RPMI8226 (cell line): ENCODE results near the gene ZMYM2.

Experiments used
- DNase-seq: peaks from one replicate; pipeline ENCODE4 v3.0.0-alpha.2; 2015

Gene ZMYM2

DNA sequence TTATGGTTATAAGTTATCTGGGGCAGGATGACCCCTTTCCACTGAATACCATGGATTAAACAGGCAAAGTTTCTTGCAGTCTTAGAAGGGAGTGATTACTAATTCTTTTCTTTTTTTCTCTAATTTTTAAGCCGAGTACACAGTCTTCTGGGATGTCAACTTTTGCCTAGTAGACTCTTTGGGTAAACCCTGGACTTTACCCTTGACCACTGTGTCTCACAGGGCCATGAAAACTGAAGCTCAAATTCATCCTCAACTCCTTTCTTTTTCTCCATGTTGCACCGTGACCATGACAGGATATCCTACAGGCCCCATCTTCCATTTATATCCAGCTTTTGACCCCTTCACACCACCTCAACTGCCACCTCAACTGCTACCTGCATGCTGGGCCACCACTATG is 150.5 kb downstream of the ZMYM2 start:
- DNase-seq = no peak

- DNase-seq = no peak
Observed at GRCh38 chr13:20114066-20114610, 155.6 kb downstream of the ZMYM2 start.

DNA sequence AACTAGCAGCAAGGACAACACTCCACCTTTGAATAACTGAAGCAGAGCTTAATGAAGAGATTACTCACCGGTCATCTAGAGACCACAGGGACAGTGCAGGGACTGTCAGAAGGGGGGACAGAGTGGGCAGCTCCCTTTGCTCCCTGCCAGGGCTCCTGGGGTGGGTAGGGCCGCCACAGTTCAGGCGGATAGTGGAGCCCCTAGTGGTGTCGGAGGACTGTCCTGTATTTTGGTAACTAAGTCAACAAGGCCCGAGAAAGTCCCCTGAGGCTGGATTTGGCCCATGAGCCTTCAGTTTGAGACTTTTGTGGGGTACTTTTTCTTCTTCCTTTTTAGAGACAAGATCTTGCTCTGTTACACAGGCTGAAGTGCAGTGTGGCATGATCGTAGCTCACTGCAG is 157.7 kb downstream of the ZMYM2 start:
- no peak for DNase-seq

- DNase-seq = no peak
Observed at GRCh38 chr13:20118268-20119140, 160.0 kb downstream of the ZMYM2 start.

DNA sequence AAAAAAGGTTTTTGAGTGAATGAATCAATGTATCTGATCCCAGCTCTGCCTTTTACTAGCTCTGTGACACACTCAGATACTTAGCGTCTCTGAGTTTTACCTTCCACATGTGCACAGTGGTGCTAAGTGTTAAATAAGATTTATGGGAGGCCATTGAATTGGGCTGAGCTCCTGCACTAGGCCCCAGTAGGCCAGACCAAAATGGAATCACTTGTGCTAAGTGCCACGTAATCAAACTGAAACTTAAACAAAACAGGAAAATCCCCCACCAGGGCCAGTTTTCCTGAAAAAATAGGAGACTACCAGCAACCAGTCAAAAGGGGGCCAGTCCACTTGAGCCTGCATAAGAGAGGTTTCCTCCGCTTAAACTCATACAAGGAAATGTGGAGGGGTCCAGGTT is 161.4 kb downstream of the ZMYM2 start:
- DNase-seq = no peak

DNA sequence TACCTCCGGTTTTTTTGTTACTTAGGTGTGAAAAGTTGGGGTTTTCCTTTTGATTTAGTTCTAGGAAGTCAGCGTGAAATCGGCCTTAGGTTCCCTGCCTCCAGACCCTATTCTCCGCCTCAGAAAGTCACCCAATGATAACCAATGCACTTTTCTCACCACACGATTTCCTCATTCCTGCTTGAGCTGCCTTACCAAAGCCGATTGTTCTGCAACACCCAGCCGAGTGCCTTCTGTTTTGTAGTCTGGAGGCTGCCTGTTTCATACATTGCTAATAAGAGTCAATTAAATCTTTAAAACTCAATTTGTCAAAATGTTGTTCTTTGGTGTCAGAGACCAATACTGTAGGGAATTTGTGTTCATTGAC is 162.6 kb downstream of the ZMYM2 start:
- no peak for DNase-seq

- no peak for DNase-seq
Observed at GRCh38 chr13:20124303-20124702, 165.8 kb downstream of the ZMYM2 start.

DNA sequence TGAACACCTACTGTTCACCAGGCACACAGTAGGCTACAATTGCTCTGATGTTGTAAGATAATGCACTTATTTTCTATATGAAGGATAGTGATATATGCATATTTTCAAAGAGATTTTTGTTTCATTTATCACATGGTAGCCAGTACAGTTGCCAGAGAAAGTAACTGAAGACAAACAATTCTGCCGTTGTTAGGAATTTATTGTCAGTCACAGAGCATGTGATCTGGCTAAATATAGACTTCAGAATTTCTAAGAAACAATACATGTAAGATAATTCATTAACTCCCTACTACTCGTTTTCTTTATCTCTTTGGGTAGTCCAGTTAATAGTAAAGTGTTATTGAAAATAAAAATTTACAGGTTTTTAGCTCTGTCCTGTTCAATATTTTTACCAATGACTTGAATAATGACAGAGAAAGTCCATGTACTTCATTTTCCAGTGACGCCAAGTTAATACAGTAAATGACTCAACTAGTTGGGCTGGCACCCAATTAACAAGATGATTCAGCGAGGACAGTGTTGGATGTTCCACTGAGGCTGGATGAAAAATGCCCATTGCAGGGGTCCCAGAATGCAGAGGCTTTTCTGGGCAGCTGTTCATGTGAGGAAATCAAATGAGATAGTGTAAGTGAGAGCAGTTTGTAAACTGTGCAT is 166.7 kb downstream of the ZMYM2 start:
- no peak for DNase-seq

DNA sequence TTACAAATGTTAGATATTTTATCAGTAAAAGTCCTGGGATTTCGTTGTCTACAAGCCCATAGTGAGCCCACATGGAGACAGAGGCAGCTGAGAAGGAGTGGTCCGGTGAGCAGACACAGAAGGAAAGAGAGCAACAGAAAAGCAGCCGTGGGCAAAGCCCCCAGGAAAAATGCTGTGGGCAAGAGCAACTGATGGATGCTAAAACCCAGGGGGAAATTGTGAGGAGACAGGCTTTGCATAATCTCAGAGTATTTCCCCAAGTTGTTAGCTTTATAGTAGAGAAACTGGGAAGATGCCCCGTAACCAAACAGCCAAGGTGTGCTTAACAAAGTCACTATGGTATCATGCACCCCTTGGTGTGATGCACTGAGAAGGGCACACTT is 167.2 kb downstream of the ZMYM2 start:
- DNase-seq = no peak

DNA sequence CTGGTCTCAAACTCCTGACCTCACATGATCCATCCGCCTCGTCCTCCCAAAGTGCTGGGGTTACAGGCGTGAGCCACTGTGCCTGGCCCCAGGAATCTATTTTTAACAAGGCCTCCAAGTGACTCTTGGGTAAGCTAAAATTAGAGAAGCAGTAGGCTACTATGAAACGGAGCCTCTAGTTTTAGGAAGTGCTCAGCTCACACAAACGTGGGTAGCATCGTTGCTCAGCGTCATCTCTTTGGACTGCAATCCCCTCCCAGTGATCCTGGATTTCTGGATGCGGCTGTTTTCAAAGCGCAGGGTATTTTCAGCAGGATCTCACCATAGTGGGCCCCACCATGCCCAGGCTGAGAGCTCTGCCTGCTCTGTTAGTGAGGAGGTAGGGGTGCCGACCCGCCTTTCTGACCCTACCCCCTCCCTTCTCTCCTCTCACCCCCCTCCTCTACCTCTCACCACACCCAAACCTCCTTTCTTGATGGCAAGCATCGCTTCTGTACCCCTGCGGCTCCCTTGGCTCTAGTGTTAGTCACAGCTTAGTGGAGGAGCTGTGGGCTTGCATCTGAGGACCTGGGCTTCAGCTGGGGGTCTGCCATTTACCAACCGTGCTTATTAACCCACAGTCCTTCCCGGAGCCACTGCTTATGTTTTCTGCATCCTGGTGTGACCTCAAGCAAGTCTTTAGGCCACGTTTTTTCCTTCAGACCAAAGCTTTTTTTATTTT is 168.2 kb downstream of the ZMYM2 start:
- DNase-seq = no peak

GRCh38 chr13:20127262-20127561 is 168.7 kb downstream of the ZMYM2 start:
- DNase-seq = no peak

GRCh38 chr13:20127562-20128458 is 169.3 kb downstream of the ZMYM2 start:
- peak; percentile 32 for DNase-seq

DNA sequence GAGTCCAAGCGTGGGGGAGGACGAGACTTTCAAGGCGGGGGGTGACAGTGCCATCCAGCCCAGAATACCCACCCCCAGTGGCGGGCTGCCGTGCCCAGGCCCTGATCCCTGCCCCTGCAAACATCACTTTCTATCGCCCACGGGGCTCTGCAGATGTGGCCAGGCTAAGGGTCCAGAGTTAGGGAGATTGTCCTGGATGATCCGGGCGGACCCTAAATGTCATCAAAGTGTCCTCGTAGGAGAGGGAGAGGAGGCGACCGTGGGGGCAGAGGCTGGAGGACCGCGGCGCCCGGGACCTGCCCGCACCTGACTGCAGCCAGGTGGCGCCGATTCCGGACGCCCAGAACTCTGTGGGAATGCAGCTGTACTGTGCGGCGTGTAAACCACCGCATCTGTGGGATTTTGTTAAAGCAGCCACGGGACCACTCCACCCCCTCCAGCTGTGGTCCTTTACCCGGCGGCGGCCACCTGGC is 170.0 kb downstream of the ZMYM2 start:
- DNase-seq = no peak

- DNase-seq = no peak
Observed at GRCh38 chr13:20129076-20129475, 170.5 kb downstream of the ZMYM2 start.

GRCh38 chr13:20130012-20130411 is 171.5 kb downstream of the ZMYM2 start:
- DNase-seq = no peak

GRCh38 chr13:20130652-20131051 is 172.1 kb downstream of the ZMYM2 start:
- DNase-seq = no peak

DNA sequence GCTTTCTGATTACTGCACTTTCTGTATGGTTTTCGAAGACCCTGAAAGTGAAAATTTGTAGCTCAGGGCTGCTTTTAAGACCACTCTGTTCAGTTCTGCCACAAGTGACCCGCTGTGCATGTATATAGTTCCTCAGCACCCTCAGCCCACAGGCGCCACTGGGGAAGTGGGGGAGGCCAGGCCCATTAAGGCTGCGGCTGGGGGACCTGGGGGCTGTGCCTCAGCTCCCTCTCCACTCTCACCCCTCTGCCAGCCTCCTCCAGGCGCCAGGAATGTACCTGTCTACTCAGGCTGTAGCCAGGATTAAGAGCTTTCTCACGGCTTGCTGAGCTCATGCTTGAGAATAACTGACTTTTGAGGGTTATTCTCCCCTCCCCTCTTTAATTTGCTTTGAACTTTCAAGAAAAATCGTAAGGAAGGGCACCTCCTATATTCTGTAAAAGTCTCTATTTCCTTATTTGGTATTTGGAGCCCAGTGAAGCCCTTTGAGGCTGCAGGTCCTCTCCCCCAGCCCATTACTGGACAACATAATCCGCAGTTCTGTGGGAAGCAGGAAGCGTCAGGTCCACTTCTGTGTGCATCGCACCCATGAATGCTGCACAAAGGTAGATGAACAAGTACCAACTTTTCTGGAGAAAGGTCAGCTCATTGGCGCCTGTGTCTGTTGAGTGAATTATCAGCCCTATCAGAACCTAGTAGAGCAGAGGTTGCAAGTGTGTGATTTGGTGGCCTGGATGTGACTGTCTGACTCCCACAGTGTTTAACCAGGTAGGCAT is 172.7 kb downstream of the ZMYM2 start:
- DNase-seq = no peak

- DNase-seq = no peak
Observed at GRCh38 chr13:20132052-20132634, 173.6 kb downstream of the ZMYM2 start.

GRCh38 chr13:20134732-20135131 is 176.2 kb downstream of the ZMYM2 start:
- no peak for DNase-seq

DNA sequence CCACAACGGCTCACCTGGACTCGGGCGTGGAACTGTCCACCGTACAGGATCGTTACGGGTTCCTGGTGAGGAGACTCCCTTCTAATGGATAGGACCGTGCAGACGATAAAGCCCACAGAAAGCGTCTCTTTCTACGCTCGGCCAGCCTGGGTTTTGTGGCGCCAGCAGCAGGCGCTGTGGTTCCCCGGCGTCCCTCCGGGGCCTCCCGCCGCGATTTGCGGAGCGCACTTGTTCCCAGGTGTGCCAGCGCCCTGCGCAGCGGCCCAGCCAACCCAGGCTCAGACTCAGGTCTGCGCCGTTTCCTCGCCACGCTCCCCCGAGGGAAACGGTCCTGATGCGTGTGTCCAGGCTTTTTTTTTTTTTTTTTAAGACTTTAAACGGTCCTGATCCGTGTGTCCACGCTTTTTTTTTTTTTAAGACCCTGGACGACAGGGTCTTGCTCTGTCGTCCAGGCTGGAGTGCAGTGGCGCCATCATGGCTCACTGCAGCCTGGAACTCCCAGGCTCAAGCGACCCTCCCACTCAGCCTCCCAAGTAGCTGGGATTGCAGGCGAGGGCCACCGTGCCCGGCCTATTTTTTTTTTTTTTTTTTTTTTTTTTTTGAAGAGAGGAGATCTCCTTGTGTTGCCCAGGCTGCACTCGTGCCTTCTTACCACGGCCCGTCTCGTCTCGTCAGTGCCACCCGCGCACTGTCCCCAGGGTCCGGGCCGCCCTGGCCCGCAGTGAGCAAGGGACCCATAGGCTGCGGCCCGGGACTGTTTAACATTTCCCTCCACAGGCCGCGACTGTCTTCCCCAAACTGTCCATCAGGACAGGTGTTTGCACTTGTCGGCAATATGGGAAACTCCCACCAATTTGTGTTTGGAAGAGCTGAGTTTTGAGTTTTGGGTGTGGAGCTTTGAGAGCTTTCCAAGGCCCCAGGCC is 178.5 kb downstream of the ZMYM2 start:
- peak; percentile 65 for DNase-seq
